ENCODE data around the gene PRPS2.

PRPS2 gene

DNA sequence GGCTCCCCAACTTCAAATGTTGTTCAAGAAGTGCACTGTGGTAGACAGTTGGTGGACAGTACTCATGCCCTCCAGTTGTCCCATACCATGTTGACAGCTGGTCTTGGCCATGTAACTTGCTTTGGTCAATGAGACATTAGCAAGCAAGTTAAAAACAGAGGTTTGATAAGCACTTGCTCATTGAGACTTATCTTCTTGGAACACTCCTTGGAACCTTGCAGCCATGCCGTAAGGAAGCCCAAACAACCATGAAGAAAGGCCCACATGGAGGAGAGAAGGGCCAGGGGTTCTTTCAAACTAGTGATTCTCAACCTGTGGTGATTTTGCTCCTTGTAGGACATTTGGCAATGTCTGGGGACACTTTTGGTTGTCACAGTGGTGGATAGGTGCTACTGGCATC is 2.6 kb upstream of the PRPS2 start:
- Histone ChIP-seq H3K9me3 (ENCODE audit: insufficient read depth, low read depth, low read length) (no peaks in the 10 kb centered on the region), H3K9ac (ENCODE audit: low read depth, low read length) (no peak overlapping the region), H3K4me3 (ENCODE audit: low read length) (no peak overlapping the region), H3K36me3 (ENCODE audit: insufficient read depth, low read depth, low read length) (peaks cover 2% of the 10 kb centered on the region; the same call in 1 of the 2 replicates), H3K27ac (ENCODE audit: low read length) (no peak overlapping the region), H3K4me1 (ENCODE audit: insufficient read depth, low read length) (no peaks in the 10 kb centered on the region), H3K27me3 (ENCODE audit: insufficient read depth, low read length) (peaks cover 14% of the 10 kb centered on the region)

DNA sequence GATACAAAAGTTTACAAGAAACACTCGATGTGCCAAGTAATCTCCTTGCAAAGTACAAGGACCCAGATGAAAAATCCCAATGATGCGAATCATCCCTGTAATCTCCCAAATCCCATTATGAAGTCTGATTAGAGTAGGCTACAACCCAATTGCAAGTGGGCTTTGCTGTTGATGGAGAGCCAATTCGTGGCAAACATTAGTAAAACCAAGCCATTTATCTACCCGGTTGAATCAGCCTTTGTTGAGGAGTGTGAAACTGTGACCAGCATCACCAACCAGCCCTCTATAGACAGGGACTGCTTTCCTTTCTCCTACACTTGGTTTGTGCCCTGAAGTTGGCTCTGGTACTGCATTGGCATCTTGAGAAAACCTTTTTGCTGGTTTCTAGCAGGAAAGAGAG is 1.2 kb upstream of the PRPS2 start:
- Histone ChIP-seq H3K9ac (ENCODE audit: low read depth, low read length) (no peak overlapping the region), H3K27ac (ENCODE audit: low read length) (no peak overlapping the region), H3K4me3 (ENCODE audit: low read length) (no peak overlapping the region), H3K27me3 (ENCODE audit: insufficient read depth, low read length) (peaks cover 14% of the 10 kb centered on the region), H3K4me1 (ENCODE audit: insufficient read depth, low read length) (no peaks in the 10 kb centered on the region), H3K36me3 (ENCODE audit: insufficient read depth, low read depth, low read length) (peaks cover 4% of the 10 kb centered on the region; the same call in 1 of the 2 replicates), H3K9me3 (ENCODE audit: insufficient read depth, low read depth, low read length) (no peaks in the 10 kb centered on the region)

DNA sequence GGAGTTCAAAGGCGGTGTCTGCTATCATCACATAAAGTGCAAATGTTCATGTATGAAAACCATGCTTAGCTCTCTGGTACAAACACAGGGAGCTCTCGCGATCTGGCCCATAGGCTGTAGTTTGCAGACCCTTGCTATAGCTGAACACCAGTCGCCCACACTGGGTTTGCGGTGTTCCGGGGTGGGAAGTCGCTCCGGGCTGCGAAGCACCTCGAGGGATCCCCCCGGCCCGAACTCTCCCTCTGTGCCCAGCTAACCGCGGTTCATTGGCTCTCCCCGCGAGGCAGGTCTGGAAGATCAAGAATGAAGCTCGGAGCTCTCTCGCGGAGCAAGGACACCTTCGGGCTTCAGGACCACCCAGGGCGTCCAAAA is 341 bp upstream of the PRPS2 start:
- peak overlapping the region; percentile 76 for H3K4me3 ChIP-seq (ENCODE audit: low read length)
- H3K27ac ChIP-seq (ENCODE audit: low read length): no peak overlapping the region
- H3K36me3 ChIP-seq (ENCODE audit: insufficient read depth, low read depth, low read length): peaks cover 9% of the 10 kb centered on the region; the same call in 1 of the 2 replicates
- H3K27me3 ChIP-seq (ENCODE audit: insufficient read depth, low read length): peaks cover 14% of the 10 kb centered on the region
- H3K4me1 ChIP-seq (ENCODE audit: insufficient read depth, low read length): no peaks in the 10 kb centered on the region
- H3K9me3 ChIP-seq (ENCODE audit: insufficient read depth, low read depth, low read length): no peaks in the 10 kb centered on the region
- H3K9ac ChIP-seq (ENCODE audit: low read depth, low read length): peak overlapping the region; percentile 56; the same call in 1 of the 2 replicates

DNA sequence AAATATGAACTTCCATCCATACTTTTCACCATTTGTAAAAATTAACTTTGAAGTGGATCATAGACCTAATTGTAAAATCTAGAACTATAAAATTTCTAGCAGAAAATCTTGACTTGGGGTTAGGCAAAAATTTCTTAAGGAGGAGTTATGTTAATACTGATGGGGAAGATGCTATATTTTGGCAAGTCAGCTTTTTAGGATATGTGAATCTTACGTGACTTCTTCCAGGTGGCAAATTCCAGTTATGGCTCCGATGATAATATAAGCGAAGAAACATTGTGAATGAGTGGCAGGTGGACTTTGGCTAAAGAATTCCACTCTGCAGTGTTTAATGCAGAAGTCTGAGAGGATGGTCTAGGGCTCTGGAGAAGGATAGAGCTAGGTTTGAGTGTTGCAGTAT is 1.5 kb downstream of the PRPS2 start:
- H3K4me1 ChIP-seq (ENCODE audit: insufficient read depth, low read length): no peaks in the 10 kb centered on the region
- no peak overlapping the region; the same call in 1 of the 2 replicates for H3K9ac ChIP-seq (ENCODE audit: low read depth, low read length)
- H3K9me3 ChIP-seq (ENCODE audit: insufficient read depth, low read depth, low read length): no peaks in the 10 kb centered on the region
- peaks cover 9% of the 10 kb centered on the region; the same call in 1 of the 2 replicates for H3K36me3 ChIP-seq (ENCODE audit: insufficient read depth, low read depth, low read length)
- no peak overlapping the region for H3K27ac ChIP-seq (ENCODE audit: low read length)
- H3K4me3 ChIP-seq (ENCODE audit: low read length): peak overlapping the region; percentile 79
- H3K27me3 ChIP-seq (ENCODE audit: insufficient read depth, low read length): peaks cover 14% of the 10 kb centered on the region

DNA sequence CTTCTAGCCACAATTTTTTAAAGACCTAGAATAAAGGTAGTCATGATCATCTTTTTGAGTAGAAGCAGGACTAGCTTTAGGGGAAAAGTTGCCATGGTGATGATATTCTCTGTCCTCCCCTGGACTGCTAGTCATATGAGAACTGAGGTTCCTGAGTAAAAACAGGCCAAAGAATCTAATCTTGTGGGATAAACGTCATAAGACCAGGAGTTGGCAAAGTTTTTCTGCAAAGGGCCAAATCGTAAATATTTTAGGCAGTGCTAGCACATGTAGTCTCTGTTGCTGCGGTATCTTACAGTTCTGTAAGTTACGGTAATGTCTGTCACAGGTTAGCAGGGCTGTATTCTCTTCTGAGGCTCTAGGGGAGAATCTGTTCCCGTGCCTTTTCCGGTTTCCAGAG is 3.4 kb downstream of the PRPS2 start:
- no peak overlapping the region for H3K4me3 ChIP-seq (ENCODE audit: low read length)
- peaks cover 29% of the 10 kb centered on the region for H3K36me3 ChIP-seq (ENCODE audit: insufficient read depth, low read depth, low read length)
- no peak overlapping the region for H3K27ac ChIP-seq (ENCODE audit: low read length)
- H3K9me3 ChIP-seq (ENCODE audit: insufficient read depth, low read depth, low read length): no peaks in the 10 kb centered on the region
- H3K27me3 ChIP-seq (ENCODE audit: insufficient read depth, low read length): peaks cover 14% of the 10 kb centered on the region
- H3K4me1 ChIP-seq (ENCODE audit: insufficient read depth, low read length): no peaks in the 10 kb centered on the region
- no peak overlapping the region for H3K9ac ChIP-seq (ENCODE audit: low read depth, low read length)

DNA sequence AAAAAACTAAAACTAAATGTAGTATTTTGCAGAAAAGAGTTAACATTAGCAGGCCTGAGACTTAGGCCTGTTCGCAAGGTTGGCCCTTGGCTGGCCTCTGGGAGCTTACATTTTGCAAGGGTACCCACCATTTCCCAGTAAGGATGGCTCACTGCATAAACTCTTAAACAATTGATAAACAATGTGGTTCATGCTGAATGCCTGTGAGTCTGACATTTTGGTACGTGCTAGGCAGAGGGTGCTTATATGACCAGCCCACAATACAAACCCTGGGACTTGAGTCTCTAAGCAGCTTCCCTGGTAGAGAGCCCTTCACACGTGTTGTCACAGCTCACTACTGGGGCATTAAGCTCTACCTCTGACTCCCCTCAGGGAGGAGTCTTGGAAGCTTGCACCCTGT is 7.4 kb downstream of the PRPS2 start:
- H3K4me1 ChIP-seq (ENCODE audit: insufficient read depth, low read length): no peaks in the 10 kb centered on the region
- peaks cover 62% of the 10 kb centered on the region for H3K36me3 ChIP-seq (ENCODE audit: insufficient read depth, low read depth, low read length)
- H3K4me3 ChIP-seq (ENCODE audit: low read length): no peak overlapping the region
- H3K27ac ChIP-seq (ENCODE audit: low read length): no peak overlapping the region
- no peaks in the 10 kb centered on the region for H3K9me3 ChIP-seq (ENCODE audit: insufficient read depth, low read depth, low read length)
- no peak overlapping the region for H3K9ac ChIP-seq (ENCODE audit: low read depth, low read length)
- H3K27me3 ChIP-seq (ENCODE audit: insufficient read depth, low read length): no peaks in the 10 kb centered on the region

DNA sequence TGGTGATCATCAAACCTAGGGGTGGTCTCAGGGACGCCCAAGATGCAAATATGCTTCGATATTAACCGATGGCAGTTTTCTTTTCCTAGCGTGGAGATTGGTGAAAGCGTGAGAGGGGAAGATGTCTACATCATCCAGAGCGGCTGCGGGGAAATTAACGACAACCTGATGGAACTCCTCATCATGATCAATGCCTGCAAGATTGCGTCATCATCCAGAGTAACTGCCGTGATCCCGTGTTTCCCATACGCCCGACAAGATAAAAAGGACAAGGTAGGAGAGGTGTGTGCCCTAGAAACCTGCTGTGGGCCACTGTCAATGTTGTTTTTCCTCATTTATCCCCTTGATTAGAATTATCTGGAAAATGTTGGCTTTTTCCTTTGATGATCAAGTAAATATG is 7.9 kb downstream of the PRPS2 start:
- Histone ChIP-seq H3K4me3 (ENCODE audit: low read length) (no peak overlapping the region), H3K9ac (ENCODE audit: low read depth, low read length) (no peak overlapping the region), H3K36me3 (ENCODE audit: insufficient read depth, low read depth, low read length) (peaks cover 63% of the 10 kb centered on the region), H3K4me1 (ENCODE audit: insufficient read depth, low read length) (no peaks in the 10 kb centered on the region), H3K9me3 (ENCODE audit: insufficient read depth, low read depth, low read length) (no peaks in the 10 kb centered on the region), H3K27me3 (ENCODE audit: insufficient read depth, low read length) (no peaks in the 10 kb centered on the region), H3K27ac (ENCODE audit: low read length) (no peak overlapping the region)

DNA sequence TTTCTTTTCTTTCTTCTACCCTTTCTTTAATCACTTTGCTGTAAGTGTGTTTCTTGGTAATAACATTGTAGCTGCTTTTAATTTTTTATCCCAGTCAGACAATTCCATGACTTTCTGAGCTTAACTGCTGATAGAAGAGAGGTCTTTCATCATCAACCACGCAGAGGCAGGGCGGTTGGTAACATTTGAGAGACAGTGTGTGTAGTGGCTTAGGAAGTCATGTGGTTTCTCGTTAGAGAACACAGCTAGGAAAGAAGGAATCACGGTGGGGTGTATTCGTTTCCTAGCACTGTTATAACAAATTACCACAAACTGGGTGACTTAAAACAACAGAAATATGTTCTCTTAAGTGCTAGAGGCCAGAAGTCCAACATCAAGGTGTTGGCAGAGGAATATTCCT is 11.5 kb downstream of the PRPS2 start:
- H3K9ac ChIP-seq (ENCODE audit: low read depth, low read length): no peak overlapping the region
- H3K4me3 ChIP-seq (ENCODE audit: low read length): no peak overlapping the region
- H3K27ac ChIP-seq (ENCODE audit: low read length): no peak overlapping the region
- no peaks in the 10 kb centered on the region for H3K9me3 ChIP-seq (ENCODE audit: insufficient read depth, low read depth, low read length)
- H3K36me3 ChIP-seq (ENCODE audit: insufficient read depth, low read depth, low read length): peaks cover 75% of the 10 kb centered on the region
- no peaks in the 10 kb centered on the region for H3K27me3 ChIP-seq (ENCODE audit: insufficient read depth, low read length)
- no peaks in the 10 kb centered on the region for H3K4me1 ChIP-seq (ENCODE audit: insufficient read depth, low read length)

DNA sequence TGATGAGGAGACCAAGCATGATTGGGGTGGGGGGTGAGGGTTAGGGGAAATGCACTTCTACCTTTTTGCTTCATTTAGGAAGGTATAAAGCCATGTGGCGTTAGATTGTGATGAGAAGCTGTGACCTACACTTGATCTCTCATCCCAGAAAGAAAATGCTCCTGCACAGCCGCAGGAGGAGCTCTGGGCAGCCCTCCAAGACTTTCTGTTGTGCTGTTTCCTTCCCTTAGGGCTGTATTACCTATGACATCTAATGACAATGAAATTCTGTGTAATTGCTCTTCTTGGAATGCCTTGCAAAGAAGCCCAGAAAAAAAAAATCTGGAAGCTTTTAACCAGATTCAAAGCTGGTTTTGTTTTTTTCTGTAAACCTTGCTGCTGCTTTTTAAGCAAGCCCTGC is 13.4 kb downstream of the PRPS2 start:
- Histone ChIP-seq H3K27ac (ENCODE audit: low read length) (no peak overlapping the region), H3K4me1 (ENCODE audit: insufficient read depth, low read length) (no peaks in the 10 kb centered on the region), H3K4me3 (ENCODE audit: low read length) (no peak overlapping the region), H3K27me3 (ENCODE audit: insufficient read depth, low read length) (no peaks in the 10 kb centered on the region), H3K9ac (ENCODE audit: low read depth, low read length) (no peak overlapping the region), H3K9me3 (ENCODE audit: insufficient read depth, low read depth, low read length) (no peaks in the 10 kb centered on the region), H3K36me3 (ENCODE audit: insufficient read depth, low read depth, low read length) (peaks cover 69% of the 10 kb centered on the region)

DNA sequence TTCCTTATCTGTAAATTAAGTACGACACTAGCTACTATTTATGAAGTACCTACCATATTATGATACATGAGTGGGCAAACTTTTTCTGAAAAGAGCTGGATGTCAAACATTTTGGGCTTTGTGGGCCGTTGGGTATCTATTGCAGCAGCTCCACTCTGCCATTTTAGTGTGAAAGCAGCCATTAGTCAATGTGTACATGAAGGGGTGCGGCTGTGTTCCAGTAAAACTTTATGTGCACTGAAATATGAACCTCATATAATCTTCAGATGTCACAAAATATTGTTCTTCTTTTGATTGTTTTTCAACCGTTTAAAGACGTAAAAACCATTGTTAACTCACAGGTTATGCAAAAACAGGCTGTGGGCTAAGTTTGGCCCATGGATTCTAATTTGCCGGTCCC is 14.1 kb downstream of the PRPS2 start:
- Histone ChIP-seq H3K4me3 (ENCODE audit: low read length) (no peak overlapping the region), H3K27ac (ENCODE audit: low read length) (no peak overlapping the region), H3K27me3 (ENCODE audit: insufficient read depth, low read length) (no peaks in the 10 kb centered on the region), H3K4me1 (ENCODE audit: insufficient read depth, low read length) (no peaks in the 10 kb centered on the region), H3K9me3 (ENCODE audit: insufficient read depth, low read depth, low read length) (no peaks in the 10 kb centered on the region), H3K36me3 (ENCODE audit: insufficient read depth, low read depth, low read length) (peaks cover 69% of the 10 kb centered on the region), H3K9ac (ENCODE audit: low read depth, low read length) (no peak overlapping the region)

DNA sequence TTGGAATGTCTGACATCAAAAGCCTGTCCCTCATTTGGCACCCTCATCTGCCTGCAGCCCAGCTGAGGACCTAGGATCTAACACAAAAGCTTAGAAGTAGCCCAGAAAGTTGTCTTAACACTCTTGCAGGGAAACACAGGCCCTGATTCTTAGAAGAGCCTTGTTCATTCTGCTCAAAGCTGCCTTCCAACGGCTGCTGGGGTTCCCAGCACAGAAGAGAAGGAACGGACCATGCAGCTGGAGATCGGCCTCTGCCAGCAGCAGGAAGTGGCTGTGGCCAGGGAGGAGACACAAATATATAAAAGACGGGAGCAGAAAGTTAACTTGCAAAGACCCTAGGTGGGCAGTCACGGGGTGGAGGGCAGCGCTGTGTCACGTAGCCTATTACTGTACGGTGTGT is 20.4 kb downstream of the PRPS2 start:
- no peaks in the 10 kb centered on the region for H3K9me3 ChIP-seq (ENCODE audit: insufficient read depth, low read depth, low read length)
- H3K27me3 ChIP-seq (ENCODE audit: insufficient read depth, low read length): no peaks in the 10 kb centered on the region
- H3K4me1 ChIP-seq (ENCODE audit: insufficient read depth, low read length): no peaks in the 10 kb centered on the region; the same call in 1 of the 2 replicates
- H3K9ac ChIP-seq (ENCODE audit: low read depth, low read length): no peak overlapping the region
- no peak overlapping the region for H3K27ac ChIP-seq (ENCODE audit: low read length)
- H3K36me3 ChIP-seq (ENCODE audit: insufficient read depth, low read depth, low read length): peaks cover 39% of the 10 kb centered on the region
- H3K4me3 ChIP-seq (ENCODE audit: low read length): no peak overlapping the region

DNA sequence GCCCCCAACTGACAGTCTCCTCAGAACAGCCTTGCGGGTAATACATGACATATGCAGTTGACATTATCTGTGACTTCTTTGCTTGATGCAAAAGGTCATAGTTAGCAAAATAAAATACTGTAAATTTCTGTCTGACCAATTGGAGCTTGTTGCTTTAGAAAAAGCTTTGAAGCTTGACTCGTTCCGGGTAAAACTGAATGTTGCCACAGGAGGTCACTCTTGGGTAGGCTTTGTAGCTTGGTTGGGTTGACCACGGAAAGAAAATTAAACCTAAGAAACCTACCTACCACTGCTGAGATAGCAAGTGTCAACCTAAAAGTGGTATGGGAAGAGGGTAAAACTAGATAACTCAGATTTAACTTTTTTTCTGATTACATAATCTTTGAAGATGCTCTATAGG is 23.2 kb downstream of the PRPS2 start:
- peaks cover 47% of the 10 kb centered on the region for H3K36me3 ChIP-seq (ENCODE audit: insufficient read depth, low read depth, low read length)
- no peak overlapping the region for H3K27ac ChIP-seq (ENCODE audit: low read length)
- no peaks in the 10 kb centered on the region for H3K27me3 ChIP-seq (ENCODE audit: insufficient read depth, low read length)
- no peaks in the 10 kb centered on the region for H3K9me3 ChIP-seq (ENCODE audit: insufficient read depth, low read depth, low read length)
- H3K4me1 ChIP-seq (ENCODE audit: insufficient read depth, low read length): no peaks in the 10 kb centered on the region; the same call in 1 of the 2 replicates
- no peak overlapping the region for H3K9ac ChIP-seq (ENCODE audit: low read depth, low read length)
- H3K4me3 ChIP-seq (ENCODE audit: low read length): no peak overlapping the region

DNA sequence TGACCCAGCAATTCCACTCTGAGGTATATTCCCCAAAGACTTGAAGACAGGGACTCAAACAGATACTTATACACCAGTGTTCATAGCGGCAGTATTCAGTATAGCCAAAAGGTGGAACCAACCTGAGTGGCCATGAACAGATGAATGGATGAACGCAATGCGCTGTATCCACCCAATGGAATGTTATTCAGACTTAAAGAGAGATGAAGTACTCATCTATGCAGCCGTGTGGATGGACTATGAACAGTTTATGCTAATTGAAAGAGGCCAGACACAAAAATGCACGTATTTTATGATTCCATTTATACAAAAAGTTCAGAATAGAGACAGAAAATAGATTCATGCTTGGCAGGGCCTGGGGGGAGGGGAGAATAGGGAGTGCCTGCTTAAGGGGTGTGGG is 26.3 kb downstream of the PRPS2 start:
- H3K36me3 ChIP-seq (ENCODE audit: insufficient read depth, low read depth, low read length): peaks cover 53% of the 10 kb centered on the region
- H3K9me3 ChIP-seq (ENCODE audit: insufficient read depth, low read depth, low read length): no peaks in the 10 kb centered on the region
- no peak overlapping the region for H3K27ac ChIP-seq (ENCODE audit: low read length)
- no peak overlapping the region for H3K4me3 ChIP-seq (ENCODE audit: low read length)
- no peaks in the 10 kb centered on the region for H3K27me3 ChIP-seq (ENCODE audit: insufficient read depth, low read length)
- H3K4me1 ChIP-seq (ENCODE audit: insufficient read depth, low read length): no peaks in the 10 kb centered on the region; the same call in 1 of the 2 replicates
- H3K9ac ChIP-seq (ENCODE audit: low read depth, low read length): no peak overlapping the region

All from iPS-20b (cell line).